H1 (cell line): ENCODE results near the gene SBK2. TPM values are rescaled to one million over a fixed set of nuclear protein-coding genes. Genes with fewer than 3 reads are reported as not detected.

Source experiments
- CTCF ChIA-PET: fragments of 300-600 bp; sonication (Branson Sonifier 250); formaldehyde crosslinking; loops from one replicate; lab custom pipeline; 2021; ENCODE audit not compliant: partially characterized antibody; lab: Charles Lee
- POLR2A ChIA-PET: fragments of 300-600 bp; sonication (Branson Sonifier 250); formaldehyde crosslinking; loops from one replicate; lab custom pipeline; 2021; ENCODE audit warnings: inconsistent platforms; ENCODE audit not compliant: partially characterized antibody; lab: Charles Lee
- DNase-seq, 2 experiments: peaks; one replicate each; pipeline versions ENCODE4 v3.0.0 to v3.0.0-alpha.2; 2010 to 2022; ENCODE audit warnings: low spot score in 2 of 2, low read depth in 1 of 2, mixed read lengths in 1 of 2
- FAIRE-seq: peaks from 2 replicates; lab custom pipeline; 2011; peaks lifted over from hg19 to GRCh38; lab: Jason Lieb, UNC
- H2AFZ ChIP-seq: 2 replicates; pipeline ENCODE4 v1.8.1; 2012; ENCODE audit warnings: low read length, inconsistent platforms
- H2AK5ac ChIP-seq: 2 replicates; pipeline ENCODE4 v1.6.1; 2013; ENCODE audit warnings: low read depth, low read length
- H2BK120ac ChIP-seq: replicated peaks from 2 replicates; pipeline ENCODE3; 2013; ENCODE audit warnings: low read depth, low read length, inconsistent platforms
- H2BK12ac ChIP-seq: 2 replicates; pipeline ENCODE4 v1.6.1; 2013; ENCODE audit warnings: low read depth, low read length
- H2BK15ac ChIP-seq: 2 replicates; pipeline ENCODE4 v1.6.1; 2013; ENCODE audit warnings: low read length
- H2BK20ac ChIP-seq: 2 replicates; pipeline ENCODE4 v1.6.1; 2013; ENCODE audit warnings: low read length
- H2BK5ac ChIP-seq: 2 replicates; pipeline ENCODE4 v1.6.1; 2013; ENCODE audit warnings: low read depth, low read length
- H3K14ac ChIP-seq: 2 replicates; pipeline ENCODE4 v1.6.1; 2013; ENCODE audit warnings: inconsistent platforms; ENCODE audit not compliant: insufficient read length
- H3K18ac ChIP-seq: 2 replicates; pipeline ENCODE4 v1.6.1; 2013; ENCODE audit warnings: low read length; ENCODE audit errors: extremely low read depth
- H3K23ac ChIP-seq: 2 replicates; pipeline ENCODE4 v1.6.1; 2013; ENCODE audit warnings: inconsistent platforms; ENCODE audit not compliant: insufficient read length
- H3K23me2 ChIP-seq: 2 replicates; pipeline ENCODE4 v1.6.1; 2013; ENCODE audit warnings: low read depth, low read length
- H3K27ac ChIP-seq: 2 replicates; pipeline ENCODE4 v1.6.1; 2011; ENCODE audit warnings: low read depth, low read length, inconsistent platforms
- H3K27me3 ChIP-seq, 4 experiments: replicated peaks in 1 of 4; 1 replicate in 1 of 4; 2 replicates in 3 of 4; pipeline versions ENCODE4 v1.6.1 to v1.8.1; 2011 to 2013; ENCODE audit warnings: low read length in 3 of 4, mild to moderate bottlenecking in 3 of 4, inconsistent platforms in 2 of 4, mixed read lengths in 2 of 4, moderate library complexity in 1 of 4; ENCODE audit not compliant: control insufficient read depth in 3 of 4, insufficient read depth in 3 of 4; ENCODE audit errors: extremely low read depth in 1 of 4
- H3K36me3 ChIP-seq, 4 experiments: 2 replicates each; pipeline versions ENCODE4 v1.6.1 to v1.8.1; 2011 to 2013; ENCODE audit warnings: mild to moderate bottlenecking in 4 of 4, low read length in 3 of 4, moderate library complexity in 2 of 4, control low read depth in 1 of 4, inconsistent platforms in 1 of 4; ENCODE audit not compliant: insufficient read depth in 4 of 4, control insufficient read depth in 2 of 4
- H3K4ac ChIP-seq: replicated peaks from 2 replicates; pipeline ENCODE3; 2013; ENCODE audit warnings: low read length, low read depth, mixed read lengths, inconsistent platforms; ENCODE audit not compliant: insufficient read length
- H3K4me1 ChIP-seq, 4 experiments: replicated peaks in 1 of 4; 1 replicate in 1 of 4; 2 replicates in 3 of 4; pipeline versions ENCODE4 v1.6.1 to v1.8.1; 2011 to 2013; ENCODE audit warnings: low read length in 3 of 4, inconsistent platforms in 2 of 4, mixed read lengths in 1 of 4; ENCODE audit not compliant: insufficient read depth in 4 of 4, control insufficient read depth in 3 of 4
- H3K4me2 ChIP-seq, 2 experiments: 2 replicates each; pipeline versions ENCODE4 v1.6.1 to v1.8.1; 2011 to 2013; ENCODE audit warnings: low read depth in 2 of 2, low read length in 2 of 2, control low read depth in 1 of 2, inconsistent platforms in 1 of 2, mild to moderate bottlenecking in 1 of 2; ENCODE audit not compliant: insufficient read depth in 1 of 2
- H3K4me3 ChIP-seq, 4 experiments: fragments of 200-600, 300-600 bp in 1 of 4; sonication (generic), shearing (Covaris generic), sonication (Bioruptor Twin) in 1 of 4; 2 replicates each; pipeline versions ENCODE4 v1.5.1 to v1.8.1; 2011 to 2016; ENCODE audit warnings: low read length in 4 of 4, low read depth in 3 of 4, control low read depth in 2 of 4, inconsistent platforms in 2 of 4, mild to moderate bottlenecking in 2 of 4, mixed read lengths in 1 of 4, moderate library complexity in 1 of 4; ENCODE audit not compliant: insufficient read depth in 2 of 4; ENCODE audit errors: extremely low read depth in 1 of 4
- H3K56ac ChIP-seq: replicated peaks from 2 replicates; pipeline ENCODE3; 2013; ENCODE audit warnings: low read depth, mild to moderate bottlenecking, mixed read lengths, low read length, inconsistent platforms; ENCODE audit not compliant: insufficient read length
- H3K79me1 ChIP-seq: 2 replicates; pipeline ENCODE4 v1.6.1; 2013; ENCODE audit warnings: low read depth, low read length, control low read depth
- H3K79me2 ChIP-seq, 2 experiments: 2 replicates each; pipeline versions ENCODE4 v1.6.1 to v1.8.1; 2012 to 2013; ENCODE audit warnings: low read length in 2 of 2, mild to moderate bottlenecking in 2 of 2, inconsistent platforms in 1 of 2; ENCODE audit not compliant: insufficient read depth in 2 of 2, control insufficient read depth in 1 of 2
- H3K9ac ChIP-seq, 4 experiments: replicated peaks in 1 of 4; 1 replicate in 1 of 4; 2 replicates in 3 of 4; pipeline versions ENCODE4 v1.6.1 to v1.8.1; 2011 to 2013; ENCODE audit warnings: low read depth in 3 of 4, low read length in 3 of 4, control low read depth in 2 of 4, mild to moderate bottlenecking in 2 of 4, moderate library complexity in 2 of 4, inconsistent platforms in 1 of 4; ENCODE audit errors: extremely low read depth in 1 of 4
- H3K9me3 ChIP-seq, 2 experiments: 2 replicates each; pipeline versions ENCODE4 v1.6.1 to v1.8.1; 2012 to 2013; ENCODE audit warnings: mild to moderate bottlenecking in 2 of 2, moderate library complexity in 2 of 2, control low read depth in 1 of 2, inconsistent platforms in 1 of 2, low read depth in 1 of 2, low read length in 1 of 2, mixed read lengths in 1 of 2; ENCODE audit not compliant: insufficient read depth in 2 of 2
- H4K20me1 ChIP-seq, 2 experiments: replicated peaks in 1 of 2; 2 replicates each; pipeline versions ENCODE3 to v1.8.1; 2011 to 2013; ENCODE audit warnings: inconsistent platforms in 2 of 2, low read length in 2 of 2, mild to moderate bottlenecking in 1 of 2; ENCODE audit not compliant: insufficient read depth in 2 of 2, control insufficient read depth in 1 of 2
- H4K5ac ChIP-seq: 2 replicates; pipeline ENCODE4 v1.6.1; 2013; ENCODE audit warnings: low read length, low read depth, mixed read lengths, inconsistent platforms; ENCODE audit not compliant: insufficient read length
- H4K8ac ChIP-seq: 2 replicates; pipeline ENCODE4 v1.8.0; 2013; ENCODE audit warnings: mild to moderate bottlenecking, moderate library complexity, low read length, inconsistent platforms; ENCODE audit not compliant: insufficient read depth; ENCODE audit errors: extremely low read depth
- H4K91ac ChIP-seq: replicated peaks from 2 replicates; pipeline ENCODE3; 2013; ENCODE audit warnings: low read length, mixed read lengths, inconsistent platforms; ENCODE audit not compliant: insufficient read length
- CEBPB ChIP-seq: IDR thresholded peaks from 2 replicates; pipeline ENCODE4 v1.6.1; 2012; ENCODE audit warnings: low read depth, low read length
- HDAC2 ChIP-seq, 2 experiments: fragments of 300-600 bp in 1 of 2; sonication (generic) in 1 of 2; IDR thresholded peaks; 2 replicates each; pipeline ENCODE4 v1.6.1; 2011 to 2012; ENCODE audit warnings: low read depth in 2 of 2, low read length in 2 of 2, mild to moderate bottlenecking in 2 of 2, moderate library complexity in 2 of 2, borderline replicate concordance in 1 of 2, inconsistent platforms in 1 of 2
- JUN ChIP-seq: IDR thresholded peaks from 2 replicates; pipeline ENCODE4 v1.6.1; 2011; ENCODE audit warnings: low read depth, mild to moderate bottlenecking, improper control_type of control experiment, low read length
- JUND ChIP-seq: IDR thresholded peaks from 2 replicates; pipeline ENCODE4 v1.6.1; 2011; ENCODE audit warnings: mild to moderate bottlenecking, improper control_type of control experiment, low read length
- MAFK ChIP-seq: IDR thresholded peaks from 2 replicates; pipeline ENCODE4 v1.6.1; 2012; ENCODE audit warnings: low read depth, mild to moderate bottlenecking, improper control_type of control experiment, low read length
- RFX5 ChIP-seq: IDR thresholded peaks from 2 replicates; pipeline ENCODE4 v1.6.1; 2011; ENCODE audit warnings: low read depth, low read length, improper control_type of control experiment, borderline replicate concordance
- RXRA ChIP-seq: IDR thresholded peaks from 2 replicates; pipeline ENCODE4 v1.6.1; 2011; ENCODE audit warnings: low read depth, mild to moderate bottlenecking, low read length, moderate library complexity; ENCODE audit not compliant: insufficient read depth
- SAP30 ChIP-seq: fragments of 300-600 bp; sonication (generic); IDR thresholded peaks from 2 replicates; pipeline ENCODE4 v1.7.1; 2012; ENCODE audit warnings: low read length, moderate library complexity, mild to moderate bottlenecking, inconsistent platforms; ENCODE audit not compliant: insufficient read depth, insufficient replicate concordance
- SUZ12 ChIP-seq: fragments of 200-600 bp; sonication (generic); IDR thresholded peaks from 2 replicates; pipeline ENCODE4 v1.6.1; 2012; ENCODE audit warnings: mild to moderate bottlenecking, inconsistent platforms, low read length, moderate library complexity, mixed read lengths
- TBP ChIP-seq: IDR thresholded peaks from 2 replicates; pipeline ENCODE4 v1.6.1; 2011; ENCODE audit warnings: low read depth, low read length, improper control_type of control experiment
- WGBS, 2 experiments: shearing (Covaris generic) in 1 of 2; methylation state at CpG; one replicate each; pipeline versions ENCODE4 v1.1.6 to v1.1.7; 2013 to 2015; ENCODE audit warnings: low lambda C conversion rate in 2 of 2, mixed read lengths in 2 of 2, inconsistent platforms in 1 of 2, low coverage in 1 of 2, missing lambda C conversion rate in 1 of 2; ENCODE audit not compliant: insufficient replicate concordance in 2 of 2, insufficient coverage in 1 of 2, insufficient read length in 1 of 2; ENCODE audit errors: extremely low coverage in 1 of 2, missing lambda C conversion rate in 1 of 2; 5-methylcytosine and 5-hydroxymethylcytosine counted together
- polyA plus RNA-seq, 7 experiments: library from polyadenylated mRNA; depleted of rRNA in 3 of 7; stranded (reverse) in 5 of 7; unstranded in 2 of 7; fragments of >200 nt in 5 of 7; fragments of 200-250 nt in 2 of 7; gene quantifications; 1 replicate in 5 of 7; 2 replicates in 1 of 7; 4 replicates in 1 of 7; pipeline versions ENCODE4 v1.2.1 to v1.2.3, GENCODE V29; 2011 to 2013; ENCODE audit warnings: missing spikeins in 2 of 7, mixed read lengths in 2 of 7
- total RNA-seq: library from RNA; stranded (reverse); fragmentation: NEBNext Ultra II Directional; extraction: Animal tissue kit (Norgen Biotek cat#: 25700); gene quantifications from 2 replicates; pipeline ENCODE4 v1.2.1, GENCODE V29; 2021

The SBK2 gene
- total and polyA plus RNA-seq, 2 of the 8 experiments (the other 6 are each of a cell fraction or from before 2014, with no cell fraction given): 3.2 to 4.1 TPM

- Histone ChIP-seq H3K79me1 (no peaks in the 10 kb centered on the region), H3K56ac (no peak overlapping the region), H2BK120ac (no peak overlapping the region), H3K79me2 (no peaks in the 10 kb centered on the region), H3K36me3 (no peaks in the 10 kb centered on the region), H2AK5ac (0 out of 2 replicates have a peak overlapping the region, but pooled peaks have one; percentile 3), H2BK20ac (peak overlapping the region; percentile 99), H3K14ac (no peak overlapping the region), H2BK15ac (peak overlapping the region; percentile 46; the same call in 1 of the 2 replicates), H4K20me1 (no peaks in the 10 kb centered on the region), H4K8ac (no peak overlapping the region), H3K27me3 (peaks cover 0 to 3% (median 0%) of the 10 kb centered on the region in 4 experiments; a peak in 1 of 7 replicates), H3K4me3 (no peak overlapping the region), H3K9me3 (no peaks in the 10 kb centered on the region), H2BK12ac (0 out of 2 replicates have a peak overlapping the region, but pooled peaks have one; percentile 6), H2BK5ac (no peak overlapping the region), H3K9ac (no peak overlapping the region; a peak in 1 of 7 replicates), H3K4me2 (peak overlapping the region in 1 of 2 experiments; percentile 52; a peak in 3 of 4 replicates), H4K91ac (no peak overlapping the region), H4K5ac (no peak overlapping the region), H3K23ac (no peak overlapping the region), H3K23me2 (peaks cover 7% of the 10 kb centered on the region; the same call in 1 of the 2 replicates), H2AFZ (0 out of 2 replicates have a peak overlapping the region, but pooled peaks have one; percentile 75), H3K4ac (peak overlapping the region; percentile 44), H3K27ac (no peak overlapping the region), H3K18ac (peak overlapping the region; percentile 15), H3K4me1 (peaks cover 2 to 10% (median 6%) of the 10 kb centered on the region in 4 experiments; a peak in 6 of 7 replicates)
- ChIA-PET POLR2A (interaction anchor here (0.9 to 1.6 kb wide), 6 partner anchors 13 to 77 kb away, joined by 3 to 5 read pairs (median 3); partner anchors contain the start of gene ZNF628), CTCF (interaction anchor here (0.7 to 1.2 kb wide), 4 partner anchors 8 to 188 kb away, joined by 3 to 4 read pairs (median 4); partner anchors contain the start of gene SBK2)
- WGBS, 2 experiments: 46% methylated on average over 11 of the region's 13 CpGs; no CpG with 5 or more reads in 1 of the 2 experiments
- FAIRE-seq: no peak
- DNase-seq: no peak
- TF ChIP-seq MAFK (no peak), RXRA (no peak), TBP (no peak), HDAC2 (IDR thresholded peaks at IDR 0.05; ENCODE audit: borderline replicate concordance in 1 of 2, low read depth in 2 of 2, low read length in 2 of 2) (no peak), JUND (no peak), SAP30 (no peak), SUZ12 (no peak), CEBPB (no peak), JUN (no peak), RFX5 (no peak)
Observed at GRCh38 chr19:55553217-55554182, 16.6 kb upstream of the SBK2 start.
